SK-N-SH (cell line): ENCODE measurements around the gene EEF2. TPM values are rescaled to one million over a fixed set of nuclear protein-coding genes. Genes with fewer than 3 reads are reported as not detected.

Experiments used
- CTCF ChIA-PET: fragments of 300-600, 350-600 bp; formaldehyde crosslinking; extraction: SDS; loops from one replicate; lab custom pipeline; 2021; lab: Yijun Ruan, JAX
- POLR2A ChIA-PET: fragments of 350-600 bp; sonication (Branson Sonifier 250); formaldehyde crosslinking; extraction: SDS; loops from one replicate; lab custom pipeline; 2020; ENCODE audit warnings: antibody characterized with exemption, inconsistent platforms; lab: Yijun Ruan, JAX
- DNase-seq: peaks from one replicate; pipeline ENCODE4 v3.0.0; 2012
- H2AFZ ChIP-seq: fragments of 200-600 bp; sonication (generic); 2 replicates; pipeline ENCODE4 v1.8.1; 2016; ENCODE audit warnings: antibody characterized with exemption, mild to moderate bottlenecking, low read depth
- H3F3A ChIP-seq: fragments of 200-600 bp; sonication (generic); replicated peaks from 2 replicates; pipeline ENCODE3; 2016; ENCODE audit warnings: antibody characterized with exemption, mild to moderate bottlenecking; ENCODE audit not compliant: insufficient read depth
- H3K27ac ChIP-seq, 2 experiments: fragments of 200-500 bp in 1 of 2; fragments of 200-600 bp in 1 of 2; sonication (Bioruptor generic) in 1 of 2; sonication (generic), shearing (Covaris generic) in 1 of 2; 2 replicates each; pipeline versions ENCODE4 v1.5.1 to v1.6.1; 2014 to 2016; ENCODE audit warnings: low read depth in 2 of 2, inconsistent platforms in 1 of 2, low read length in 1 of 2, mild to moderate bottlenecking in 1 of 2, mixed read lengths in 1 of 2
- H3K27me3 ChIP-seq: fragments of 200-600 bp; sonication (generic), shearing (Covaris generic); 2 replicates; pipeline ENCODE4 v1.6.1; 2016; ENCODE audit warnings: mixed run types; ENCODE audit not compliant: insufficient read depth
- H3K36me3 ChIP-seq, 2 experiments: fragments of 200-500 bp in 1 of 2; fragments of 200-600 bp in 1 of 2; sonication (Bioruptor generic) in 1 of 2; sonication (generic) in 1 of 2; replicated peaks in 1 of 2; 2 replicates each; pipeline versions ENCODE3 to v1.5.1; 2014 to 2016; ENCODE audit warnings: low read length in 1 of 2, mild to moderate bottlenecking in 1 of 2; ENCODE audit not compliant: insufficient read depth in 2 of 2, control insufficient read depth in 1 of 2
- H3K4me1 ChIP-seq, 2 experiments: fragments of 200-500 bp in 1 of 2; fragments of 200-600 bp in 1 of 2; sonication (Bioruptor generic) in 1 of 2; sonication (generic), shearing (Covaris generic) in 1 of 2; 2 replicates each; pipeline versions ENCODE4 v1.5.1 to v1.6.1; 2014 to 2016; ENCODE audit warnings: low read depth in 1 of 2, low read length in 1 of 2, mixed run types in 1 of 2; ENCODE audit not compliant: insufficient read depth in 2 of 2, control insufficient read depth in 1 of 2
- H3K4me2 ChIP-seq: fragments of 200-600 bp; sonication (generic), shearing (Covaris generic); 2 replicates; pipeline ENCODE4 v1.6.1; 2017; ENCODE audit warnings: mixed run types
- H3K4me3 ChIP-seq, 2 experiments: fragments of 200-500 bp in 1 of 2; fragments of 200-600 bp in 1 of 2; sonication (Bioruptor generic) in 1 of 2; sonication (generic), shearing (Covaris generic) in 1 of 2; 2 replicates each; pipeline versions ENCODE4 v1.5.1 to v1.8.1; 2014 to 2016; ENCODE audit warnings: low read depth in 2 of 2, inconsistent platforms in 1 of 2, low read length in 1 of 2, mild to moderate bottlenecking in 1 of 2, mixed read lengths in 1 of 2, moderate library complexity in 1 of 2
- H3K79me2 ChIP-seq: fragments of 200-600 bp; sonication (generic); 2 replicates; pipeline ENCODE4 v1.8.1; 2017; ENCODE audit warnings: mild to moderate bottlenecking; ENCODE audit not compliant: insufficient read depth
- H3K9ac ChIP-seq: fragments of 200-600 bp; sonication (generic); 2 replicates; pipeline ENCODE4 v1.6.1; 2017; ENCODE audit warnings: mixed run types
- H3K9me2 ChIP-seq: fragments of 200-600 bp; sonication (generic); 2 replicates; pipeline ENCODE4 v1.6.1; 2017; ENCODE audit warnings: mixed run types
- H3K9me3 ChIP-seq: fragments of 200-600 bp; sonication (generic); 2 replicates; pipeline ENCODE4 v1.6.1; 2017; ENCODE audit warnings: mixed run types, mild to moderate bottlenecking, moderate library complexity
- H4K20me1 ChIP-seq: fragments of 200-600 bp; sonication (generic); 2 replicates; pipeline ENCODE4 v1.6.1; 2017; ENCODE audit warnings: mild to moderate bottlenecking, mixed run types; ENCODE audit not compliant: insufficient read depth
- CHD2 ChIP-seq: fragments of 150-350 bp; IDR thresholded peaks from 2 replicates; pipeline ENCODE4 v1.6.1; 2018; ENCODE audit warnings: low read length; ENCODE audit not compliant: partially characterized antibody
- ELF1 ChIP-seq: IDR thresholded peaks from 2 replicates; pipeline ENCODE4 v1.4.0; 2012
- EP300 ChIP-seq, 2 experiments: IDR thresholded peaks; 2 replicates each; pipeline versions ENCODE4 v1.4.0 to v1.6.1; 2012; ENCODE audit warnings: borderline replicate concordance in 1 of 2, low read depth in 1 of 2, low read length in 1 of 2
- FOXJ3 ChIP-seq: sonication (generic); formaldehyde crosslinking; IDR thresholded peaks from 2 replicates; pipeline ENCODE4 v1.5.1; 2020; ENCODE audit warnings: mild to moderate bottlenecking, missing genetic modification reagents
- FOXM1 ChIP-seq: IDR thresholded peaks from 2 replicates; pipeline ENCODE4 v1.4.0; 2012; ENCODE audit warnings: low read depth, mild to moderate bottlenecking
- GABPA ChIP-seq: IDR thresholded peaks from 2 replicates; pipeline ENCODE4 v1.4.0; 2012; ENCODE audit warnings: low read depth, mild to moderate bottlenecking
- JUND ChIP-seq: IDR thresholded peaks from 2 replicates; pipeline ENCODE4 v1.4.0; 2012
- MEF2A ChIP-seq: IDR thresholded peaks from 2 replicates; pipeline ENCODE4 v1.4.0; 2012; ENCODE audit warnings: low read depth, borderline replicate concordance
- MXI1 ChIP-seq: IDR thresholded peaks from 2 replicates; pipeline ENCODE4 v1.6.1; 2012; ENCODE audit warnings: mild to moderate bottlenecking, low read depth, low read length, improper control_type of control experiment
- NRF1 ChIP-seq: IDR thresholded peaks from 2 replicates; pipeline ENCODE4 v1.6.1; 2012; ENCODE audit warnings: low read depth, mild to moderate bottlenecking, low read length
- POLR2AphosphoS5 ChIP-seq: IDR thresholded peaks from 2 replicates; pipeline ENCODE4 v1.6.1; 2012; ENCODE audit warnings: low read depth, low read length
- RCOR1 ChIP-seq: fragments of 150-350 bp; IDR thresholded peaks from 2 replicates; pipeline ENCODE4 v1.6.1; 2017; ENCODE audit warnings: antibody characterized with exemption, low read length
- TAF1 ChIP-seq: IDR thresholded peaks from 2 replicates; pipeline ENCODE4 v1.6.1; 2012; ENCODE audit warnings: low read depth, mild to moderate bottlenecking, low read length, moderate library complexity, borderline replicate concordance
- TCF12 ChIP-seq: IDR thresholded peaks from 2 replicates; pipeline ENCODE4 v1.4.0; 2012
- TEAD4 ChIP-seq: IDR thresholded peaks from 2 replicates; pipeline ENCODE4 v1.4.0; 2012; ENCODE audit warnings: mild to moderate bottlenecking, borderline replicate concordance; ENCODE audit not compliant: insufficient read depth
- YY1 ChIP-seq: IDR thresholded peaks from 2 replicates; pipeline ENCODE4 v1.4.0; 2012; ENCODE audit warnings: low read depth, mild to moderate bottlenecking
- WGBS: methylation state at CpG from one replicate; pipeline ENCODE4 v1.1.6; 2017; ENCODE audit warnings: low lambda C conversion rate; 5-methylcytosine and 5-hydroxymethylcytosine counted together
- polyA plus RNA-seq, 3 experiments: library from polyadenylated mRNA; depleted of rRNA; stranded (reverse); fragments of >200 nt; gene quantifications; 2 replicates each; pipeline ENCODE4 v1.2.3, GENCODE V29; 2012
- TF ChIP-seq, protein P1 (sequence below): IDR thresholded peaks from 2 replicates; pipeline ENCODE4 v1.4.0; 2012; ENCODE audit warnings: low read depth, borderline replicate concordance
- TF ChIP-seq, protein P2 (sequence below): fragments of 200-600 bp; sonication (generic); IDR thresholded peaks from 2 replicates; pipeline ENCODE4 v1.6.1; 2017; ENCODE audit warnings: antibody characterized with exemption, mild to moderate bottlenecking, moderate library complexity
- TF ChIP-seq, protein P3 (sequence below): IDR thresholded peaks from 2 replicates; pipeline ENCODE4 v1.4.0; 2012; ENCODE audit warnings: low read depth, borderline replicate concordance

Gene EEF2
- polyA plus RNA-seq, 1 of the 3 experiments (the other 2 are of a cell fraction) = 1,553 TPM

DNA sequence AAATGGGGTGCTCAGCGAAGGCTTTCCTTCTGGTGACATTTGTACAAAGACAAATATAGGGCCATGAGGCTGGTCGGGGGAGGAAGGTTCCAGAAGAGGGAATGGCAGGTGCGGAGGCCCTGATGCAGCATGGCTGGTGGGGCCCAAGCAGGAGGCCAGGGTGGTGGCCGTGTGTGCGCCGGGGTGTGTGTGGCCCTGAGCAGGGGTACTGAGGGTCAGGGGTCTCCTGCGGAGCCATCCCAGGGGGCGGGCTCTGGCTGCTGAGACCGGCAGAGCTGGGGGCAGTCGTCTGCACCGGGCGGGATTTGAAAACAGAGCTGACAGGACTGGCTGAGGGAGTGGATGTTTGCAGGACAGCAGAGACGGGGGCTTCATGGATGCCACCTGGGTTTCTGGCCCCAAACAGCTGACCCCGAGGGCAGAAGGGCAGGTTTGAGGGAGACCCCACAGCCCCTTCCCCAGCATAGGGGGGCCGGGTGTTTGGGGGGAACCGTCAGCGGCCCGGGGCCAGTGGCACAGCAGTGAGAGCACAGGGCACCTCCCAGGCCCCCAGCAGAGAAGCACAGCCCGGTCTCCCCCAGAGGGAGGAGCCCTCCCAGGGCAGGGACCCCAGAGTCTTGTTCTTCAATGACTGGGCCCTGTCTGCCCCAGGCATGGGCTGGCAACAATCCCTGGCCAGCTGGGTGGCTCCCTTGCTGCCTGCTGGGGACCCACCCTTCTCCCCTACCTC lies 33.7 kb upstream of the EEF2 start:
- 98% methylated on average over 14 of the region's 19 CpGs for WGBS

DNA sequence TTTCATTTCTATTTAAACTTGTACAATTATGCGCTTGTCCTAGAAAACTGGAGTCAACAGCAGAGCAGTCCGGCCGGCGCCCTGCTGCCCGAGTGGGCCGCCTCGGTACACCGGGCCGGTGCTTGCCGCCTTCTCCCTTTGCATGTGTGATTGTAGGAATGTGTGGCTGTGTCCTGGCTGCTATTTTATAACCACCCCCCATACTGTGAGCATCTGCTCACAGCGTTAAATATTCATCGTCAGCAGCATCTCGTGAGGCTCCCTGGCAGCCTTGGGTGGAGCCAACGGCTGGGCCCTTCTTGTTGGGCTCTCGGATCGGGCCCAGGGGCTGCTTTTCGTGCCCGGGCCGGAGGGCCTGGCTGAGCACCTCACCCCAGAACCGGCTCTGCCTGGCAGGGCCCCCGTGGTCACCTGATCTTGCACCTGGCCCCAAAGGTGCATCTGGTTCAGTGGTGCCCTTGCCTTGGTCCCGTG lies 32.9 kb upstream of the EEF2 start:
- Histone ChIP-seq H4K20me1 (peaks cover 63% of the 10 kb centered on the region), H3K4me2 (no peak overlapping the region), H3K9ac (no peak overlapping the region), H3K27ac (no peak overlapping the region), H3K79me2 (peaks cover 81% of the 10 kb centered on the region), H3K9me2 (no peaks in the 10 kb centered on the region), H2AFZ (no peak overlapping the region), H3F3A (no peaks in the 10 kb centered on the region), H3K4me3 (no peak overlapping the region), H3K9me3 (no peaks in the 10 kb centered on the region)
- ChIA-PET POLR2A (no interaction called here), CTCF (no interaction called here)
- DNase-seq = no peak
- 100% methylated on average over 10 of the region's 22 CpGs for WGBS
- no peak for TF ChIP-seq FOXM1
- TF ChIP-seq, protein P1, sequence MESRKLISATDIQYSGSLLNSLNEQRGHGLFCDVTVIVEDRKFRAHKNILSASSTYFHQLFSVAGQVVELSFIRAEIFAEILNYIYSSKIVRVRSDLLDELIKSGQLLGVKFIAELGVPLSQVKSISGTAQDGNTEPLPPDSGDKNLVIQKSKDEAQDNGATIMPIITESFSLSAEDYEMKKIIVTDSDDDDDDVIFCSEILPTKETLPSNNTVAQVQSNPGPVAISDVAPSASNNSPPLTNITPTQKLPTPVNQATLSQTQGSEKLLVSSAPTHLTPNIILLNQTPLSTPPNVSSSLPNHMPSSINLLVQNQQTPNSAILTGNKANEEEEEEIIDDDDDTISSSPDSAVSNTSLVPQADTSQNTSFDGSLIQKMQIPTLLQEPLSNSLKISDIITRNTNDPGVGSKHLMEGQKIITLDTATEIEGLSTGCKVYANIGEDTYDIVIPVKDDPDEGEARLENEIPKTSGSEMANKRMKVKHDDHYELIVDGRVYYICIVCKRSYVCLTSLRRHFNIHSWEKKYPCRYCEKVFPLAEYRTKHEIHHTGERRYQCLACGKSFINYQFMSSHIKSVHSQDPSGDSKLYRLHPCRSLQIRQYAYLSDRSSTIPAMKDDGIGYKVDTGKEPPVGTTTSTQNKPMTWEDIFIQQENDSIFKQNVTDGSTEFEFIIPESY = no peak
- no peak for TF ChIP-seq JUND
- TF ChIP-seq FOXJ3 (CRISPR knock-in tag) = no peak
- no peak for TF ChIP-seq YY1
- TF ChIP-seq, all 33 proteins: peak for 0
- Histone ChIP-seq H3K4me1 (peaks cover 0 to 32% of the 10 kb centered on the region in 2 experiments; a peak in 1 of 4 replicates), H3K27me3 (no peaks in the 10 kb centered on the region), H3K36me3 (peaks cover 0 to 24% of the 10 kb centered on the region in 2 experiments)

More for the DNA sequence above, 33.7 kb upstream of the EEF2 start:
- TF ChIP-seq, protein P2, sequence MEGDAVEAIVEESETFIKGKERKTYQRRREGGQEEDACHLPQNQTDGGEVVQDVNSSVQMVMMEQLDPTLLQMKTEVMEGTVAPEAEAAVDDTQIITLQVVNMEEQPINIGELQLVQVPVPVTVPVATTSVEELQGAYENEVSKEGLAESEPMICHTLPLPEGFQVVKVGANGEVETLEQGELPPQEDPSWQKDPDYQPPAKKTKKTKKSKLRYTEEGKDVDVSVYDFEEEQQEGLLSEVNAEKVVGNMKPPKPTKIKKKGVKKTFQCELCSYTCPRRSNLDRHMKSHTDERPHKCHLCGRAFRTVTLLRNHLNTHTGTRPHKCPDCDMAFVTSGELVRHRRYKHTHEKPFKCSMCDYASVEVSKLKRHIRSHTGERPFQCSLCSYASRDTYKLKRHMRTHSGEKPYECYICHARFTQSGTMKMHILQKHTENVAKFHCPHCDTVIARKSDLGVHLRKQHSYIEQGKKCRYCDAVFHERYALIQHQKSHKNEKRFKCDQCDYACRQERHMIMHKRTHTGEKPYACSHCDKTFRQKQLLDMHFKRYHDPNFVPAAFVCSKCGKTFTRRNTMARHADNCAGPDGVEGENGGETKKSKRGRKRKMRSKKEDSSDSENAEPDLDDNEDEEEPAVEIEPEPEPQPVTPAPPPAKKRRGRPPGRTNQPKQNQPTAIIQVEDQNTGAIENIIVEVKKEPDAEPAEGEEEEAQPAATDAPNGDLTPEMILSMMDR = no peak
- TF ChIP-seq EP300 (IDR thresholded peaks at IDR 0.05; ENCODE audit: borderline replicate concordance in 1 of 2, low read depth in 1 of 2, low read length in 1 of 2) (no peak), TAF1 (no peak), CHD2 (no peak), MEF2A (no peak), TCF12 (no peak), MXI1 (no peak), NRF1 (no peak), GABPA (no peak), TEAD4 (no peak), RCOR1 (no peak), YY1 (no peak), POLR2AphosphoS5 (no peak), FOXJ3 (CRISPR knock-in tag) (no peak), ELF1 (no peak)
- TF ChIP-seq, protein P3, sequence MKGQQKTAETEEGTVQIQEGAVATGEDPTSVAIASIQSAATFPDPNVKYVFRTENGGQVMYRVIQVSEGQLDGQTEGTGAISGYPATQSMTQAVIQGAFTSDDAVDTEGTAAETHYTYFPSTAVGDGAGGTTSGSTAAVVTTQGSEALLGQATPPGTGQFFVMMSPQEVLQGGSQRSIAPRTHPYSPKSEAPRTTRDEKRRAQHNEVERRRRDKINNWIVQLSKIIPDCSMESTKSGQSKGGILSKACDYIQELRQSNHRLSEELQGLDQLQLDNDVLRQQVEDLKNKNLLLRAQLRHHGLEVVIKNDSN = no peak
- Histone ChIP-seq H3F3A (no peaks in the 10 kb centered on the region), H3K27ac (no peak overlapping the region), H3K9me2 (no peaks in the 10 kb centered on the region), H3K4me2 (no peak overlapping the region), H3K9ac (no peak overlapping the region), H3K4me1 (peaks cover 0 to 27% of the 10 kb centered on the region in 2 experiments; a peak in 1 of 4 replicates), H3K27me3 (no peaks in the 10 kb centered on the region), H3K4me3 (no peak overlapping the region), H3K9me3 (no peaks in the 10 kb centered on the region), H4K20me1 (peaks cover 55% of the 10 kb centered on the region), H3K79me2 (peaks cover 80% of the 10 kb centered on the region), H2AFZ (no peak overlapping the region), H3K36me3 (peaks cover 0 to 16% of the 10 kb centered on the region in 2 experiments)
- DNase-seq = no peak
- POLR2A ChIA-PET = no interaction called here
- CTCF ChIA-PET = interaction anchor here (0.7 kb wide), 1 partner anchor 34 kb away, joined by 3 read pairs; no protein-coding TSS in a partner anchor
